DND-41 (cell line): ENCODE measurements around the gene TBXAS1.

ENCODE experiments used
- ATAC-seq: fragments of 200-7000 bp; cut with Tn5 transposase; 3 replicates; pipeline ENCODE4 v1.9.1; 2021; ENCODE audit warnings: low read depth; ENCODE audit not compliant: insufficient read depth
- DNase-seq: peaks from one replicate; pipeline ENCODE4 v3.0.0-alpha.2; 2020
- H2AFZ ChIP-seq: 2 replicates; pipeline ENCODE4 v1.6.0; 2012; ENCODE audit warnings: low read depth, low read length
- H3K27ac ChIP-seq: 2 replicates; pipeline ENCODE4 v1.5.1; 2012; ENCODE audit warnings: low read length, inconsistent platforms
- H3K27me3 ChIP-seq: fragments of 200-600 bp; sonication (generic); 2 replicates; pipeline ENCODE4 v1.6.0; 2012; ENCODE audit warnings: low read length, mild to moderate bottlenecking, inconsistent platforms; ENCODE audit not compliant: insufficient read depth, poor library complexity
- H3K36me3 ChIP-seq: 2 replicates; pipeline ENCODE4 v1.5.1; 2012; ENCODE audit warnings: low read length, inconsistent platforms; ENCODE audit not compliant: insufficient read depth
- H3K4me1 ChIP-seq: 2 replicates; pipeline ENCODE4 v1.5.1; 2012; ENCODE audit warnings: mild to moderate bottlenecking, low read length; ENCODE audit not compliant: insufficient read depth
- H3K4me2 ChIP-seq: 2 replicates; pipeline ENCODE4 v1.6.0; 2012; ENCODE audit warnings: mild to moderate bottlenecking, moderate library complexity, low read length, inconsistent platforms; ENCODE audit not compliant: insufficient read depth
- H3K4me3 ChIP-seq, 2 experiments: fragments of 200-600 bp in 1 of 2; shearing (Covaris generic) in 1 of 2; 2 replicates each; pipeline ENCODE4 v1.5.1; 2012 to 2016; ENCODE audit warnings: inconsistent platforms in 2 of 2, low read length in 2 of 2, mild to moderate bottlenecking in 2 of 2, low read depth in 1 of 2, moderate library complexity in 1 of 2
- H3K79me2 ChIP-seq: 2 replicates; pipeline ENCODE4 v1.6.0; 2012; ENCODE audit warnings: low read length, inconsistent platforms; ENCODE audit not compliant: insufficient read depth
- H3K9ac ChIP-seq: 2 replicates; pipeline ENCODE4 v1.6.0; 2012; ENCODE audit warnings: low read depth, mild to moderate bottlenecking, inconsistent platforms, low read length, moderate library complexity
- H3K9me3 ChIP-seq: 2 replicates; pipeline ENCODE4 v1.5.1; 2012; ENCODE audit warnings: low read length, moderate library complexity, mild to moderate bottlenecking, inconsistent platforms; ENCODE audit not compliant: insufficient read depth, severe bottlenecking
- H4K20me1 ChIP-seq: 2 replicates; pipeline ENCODE4 v1.6.0; 2012; ENCODE audit warnings: low read length; ENCODE audit not compliant: insufficient read depth
- EZH2 ChIP-seq: IDR thresholded peaks from 3 replicates; pipeline ENCODE4 v1.6.1; 2012; ENCODE audit warnings: borderline replicate concordance, low read depth, mild to moderate bottlenecking, moderate library complexity, low read length, inconsistent platforms; ENCODE audit not compliant: severe bottlenecking
- TF ChIP-seq, protein P1 (sequence below): IDR thresholded peaks from 2 replicates; pipeline ENCODE4 v1.5.1; 2012; ENCODE audit warnings: borderline replicate concordance, low read length, moderate library complexity, mild to moderate bottlenecking; ENCODE audit not compliant: poor library complexity, severe bottlenecking; ENCODE audit errors: extremely low read depth

The TBXAS1 gene

GRCh38 chr7:139822855-139823254 is 6.2 kb upstream of the TBXAS1 start:
- Histone ChIP-seq H3K36me3 (no peaks in the 10 kb centered on the region), H3K79me2 (no peaks in the 10 kb centered on the region), H4K20me1 (no peaks in the 10 kb centered on the region), H3K4me1 (no peaks in the 10 kb centered on the region), H3K4me3 (no peak overlapping the region), H3K4me2 (no peak overlapping the region), H3K9me3 (no peaks in the 10 kb centered on the region), H2AFZ (no peak overlapping the region), H3K27me3 (peaks cover 12% of the 10 kb centered on the region), H3K9ac (no peak overlapping the region), H3K27ac (no peak overlapping the region)
- DNase-seq, result no peak
- ATAC-seq, result no peak
- TF ChIP-seq EZH2, result no peak
- TF ChIP-seq, protein P1, sequence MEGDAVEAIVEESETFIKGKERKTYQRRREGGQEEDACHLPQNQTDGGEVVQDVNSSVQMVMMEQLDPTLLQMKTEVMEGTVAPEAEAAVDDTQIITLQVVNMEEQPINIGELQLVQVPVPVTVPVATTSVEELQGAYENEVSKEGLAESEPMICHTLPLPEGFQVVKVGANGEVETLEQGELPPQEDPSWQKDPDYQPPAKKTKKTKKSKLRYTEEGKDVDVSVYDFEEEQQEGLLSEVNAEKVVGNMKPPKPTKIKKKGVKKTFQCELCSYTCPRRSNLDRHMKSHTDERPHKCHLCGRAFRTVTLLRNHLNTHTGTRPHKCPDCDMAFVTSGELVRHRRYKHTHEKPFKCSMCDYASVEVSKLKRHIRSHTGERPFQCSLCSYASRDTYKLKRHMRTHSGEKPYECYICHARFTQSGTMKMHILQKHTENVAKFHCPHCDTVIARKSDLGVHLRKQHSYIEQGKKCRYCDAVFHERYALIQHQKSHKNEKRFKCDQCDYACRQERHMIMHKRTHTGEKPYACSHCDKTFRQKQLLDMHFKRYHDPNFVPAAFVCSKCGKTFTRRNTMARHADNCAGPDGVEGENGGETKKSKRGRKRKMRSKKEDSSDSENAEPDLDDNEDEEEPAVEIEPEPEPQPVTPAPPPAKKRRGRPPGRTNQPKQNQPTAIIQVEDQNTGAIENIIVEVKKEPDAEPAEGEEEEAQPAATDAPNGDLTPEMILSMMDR, result no peak

DNA sequence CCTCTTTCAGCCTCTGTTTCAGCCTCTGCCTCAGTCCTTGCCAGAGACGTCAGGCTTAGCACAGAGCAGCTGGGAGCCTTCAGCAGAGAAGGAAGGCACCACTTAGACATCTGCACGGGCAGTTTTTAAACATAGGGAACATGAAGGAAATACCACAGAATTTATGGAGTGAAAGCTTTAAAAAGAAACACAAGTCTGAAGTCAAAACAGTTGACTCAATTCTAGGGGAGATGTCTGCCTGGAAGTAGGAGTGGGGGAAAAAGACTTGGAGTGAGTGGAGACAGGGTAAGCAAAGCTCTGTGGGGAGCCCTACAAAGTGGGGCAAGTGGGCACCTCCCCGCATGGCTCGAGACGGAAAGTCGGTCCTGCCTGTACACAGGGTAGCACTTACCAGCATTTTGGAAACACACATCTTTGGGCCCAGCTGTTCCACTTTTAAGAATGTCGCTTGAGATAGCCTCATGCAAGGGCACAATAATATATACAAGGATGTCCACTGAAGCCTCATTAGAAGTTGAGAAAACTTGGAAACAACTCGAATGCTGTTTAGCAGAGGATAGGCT is 5.0 kb upstream of the TBXAS1 start:
- Histone ChIP-seq H2AFZ (no peak overlapping the region), H3K4me1 (peaks cover 2% of the 10 kb centered on the region), H4K20me1 (no peaks in the 10 kb centered on the region), H3K9ac (no peak overlapping the region), H3K79me2 (no peaks in the 10 kb centered on the region), H3K4me3 (no peak overlapping the region), H3K27ac (no peak overlapping the region), H3K4me2 (no peak overlapping the region), H3K9me3 (no peaks in the 10 kb centered on the region), H3K36me3 (no peaks in the 10 kb centered on the region), H3K27me3 (peaks cover 12% of the 10 kb centered on the region)
- ATAC-seq (no peak), DNase-seq (no peak)
- TF ChIP-seq EZH2, result no peak
- TF ChIP-seq, protein P1, result no peak

DNA sequence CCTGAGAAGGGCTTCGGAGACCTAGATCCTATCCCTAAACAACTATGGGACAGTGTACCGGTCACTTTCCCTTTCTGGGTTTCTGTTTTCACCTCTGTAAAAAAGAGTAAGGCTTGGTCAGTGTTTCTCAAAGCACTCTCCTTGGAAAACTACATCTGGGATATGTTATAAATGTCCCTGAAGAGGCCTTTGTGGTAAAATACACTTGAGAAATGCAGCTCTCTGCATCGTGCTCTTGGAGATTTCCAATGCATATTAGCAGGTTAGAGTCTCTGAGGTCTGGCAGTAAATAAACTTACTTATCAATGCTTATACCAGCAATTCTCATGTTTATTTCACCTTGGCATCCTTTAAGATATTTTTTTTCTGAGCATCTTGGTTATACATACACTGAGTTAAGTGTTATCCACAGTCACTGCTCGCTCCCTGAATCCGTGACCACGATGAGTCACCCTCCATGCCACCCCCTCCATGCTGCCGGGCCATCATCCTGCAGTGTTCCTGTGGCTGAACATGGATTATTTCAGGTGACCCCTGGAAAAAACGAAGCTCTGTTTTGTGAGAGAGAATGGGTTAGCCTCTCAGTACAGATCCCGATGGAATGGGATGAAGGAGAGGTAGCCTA is 3.3 kb upstream of the TBXAS1 start:
- H3K27me3 ChIP-seq, result peaks cover 12% of the 10 kb centered on the region
- H3K27ac ChIP-seq, result no peak overlapping the region
- no peaks in the 10 kb centered on the region for H3K36me3 ChIP-seq
- DNase-seq (no peak), ATAC-seq (no peak)
- H3K4me3 ChIP-seq, result no peak overlapping the region
- H3K9ac ChIP-seq, result no peak overlapping the region
- H4K20me1 ChIP-seq, result no peaks in the 10 kb centered on the region
- H3K9me3 ChIP-seq, result no peaks in the 10 kb centered on the region
- no peak overlapping the region for H2AFZ ChIP-seq
- peaks cover 7% of the 10 kb centered on the region for H3K4me1 ChIP-seq
- H3K79me2 ChIP-seq, result no peaks in the 10 kb centered on the region
- H3K4me2 ChIP-seq, result no peak overlapping the region
- TF ChIP-seq EZH2, result no peak
- TF ChIP-seq, protein P1, result no peak
